ENCODE data around the gene NEO1. TPM values are rescaled to one million over a fixed set of nuclear protein-coding genes. Genes with fewer than 3 reads are reported as not detected.
"Not testable (repeated sequence)": the region's sequence is repeated elsewhere in the genome, so short reads cannot be mapped to it uniquely, and the experiment has no call there.

NEO1 gene
- total RNA-seq, 4 donors from 2014 or later: 74.0 to 117 (median 107) TPM

- no peaks in the 10 kb centered on the region for H3K9me3 ChIP-seq
- WGBS: 67% methylated on average over 2 of the region's 2 CpGs
- no peaks in the 10 kb centered on the region for H3K27me3 ChIP-seq
- H3K4me3 ChIP-seq: no peak overlapping the region
- TF ChIP-seq EP300 (IDR thresholded peaks at IDR 0.05) (no peak), POLR2AphosphoS5 (IDR thresholded peaks at IDR 0.05) (no peak), CTCF (IDR thresholded peaks at IDR 0.05) (no peak), POLR2A (IDR thresholded peaks at IDR 0.05) (no peak)
- peaks cover 5% of the 10 kb centered on the region for H3K36me3 ChIP-seq
- DNase-seq (ENCODE audit: low spot score in 2 of 2): no peak
- no peaks in the 10 kb centered on the region for H3K4me1 ChIP-seq
- H3K27ac ChIP-seq: no peak overlapping the region
Measured at GRCh38 chr15:73196113-73196512, 143.8 kb downstream of the NEO1 start.

- peaks cover 5% of the 10 kb centered on the region for H3K36me3 ChIP-seq
- 98% methylated on average over 2 of the region's 2 CpGs for WGBS
- TF ChIP-seq POLR2AphosphoS5 (IDR thresholded peaks at IDR 0.05) (no peak), CTCF (IDR thresholded peaks at IDR 0.05) (no peak), EP300 (IDR thresholded peaks at IDR 0.05) (no peak), POLR2A (IDR thresholded peaks at IDR 0.05) (no peak)
- no peak overlapping the region for H3K27ac ChIP-seq
- peaks cover 3% of the 10 kb centered on the region for H3K9me3 ChIP-seq
- H3K4me3 ChIP-seq: no peak overlapping the region
- DNase-seq (ENCODE audit: low spot score in 2 of 2): no peak
- no peaks in the 10 kb centered on the region for H3K4me1 ChIP-seq
- no peaks in the 10 kb centered on the region for H3K27me3 ChIP-seq
Measured at GRCh38 chr15:73200339-73200738, 148.1 kb downstream of the NEO1 start.

GRCh38 chr15:73210630-73211029, 158.4 kb downstream of the NEO1 start:
- TF ChIP-seq CTCF (IDR thresholded peaks at IDR 0.05) (no peak), EP300 (IDR thresholded peaks at IDR 0.05) (no peak), POLR2A (IDR thresholded peaks at IDR 0.05) (no peak), POLR2AphosphoS5 (IDR thresholded peaks at IDR 0.05) (no peak)
- 95% methylated on average over 2 of the region's 2 CpGs for WGBS
- Histone ChIP-seq H3K36me3 (no peaks in the 10 kb centered on the region), H3K9me3 (no peaks in the 10 kb centered on the region), H3K27ac (no peak overlapping the region), H3K27me3 (no peaks in the 10 kb centered on the region), H3K4me1 (no peaks in the 10 kb centered on the region), H3K4me3 (no peak overlapping the region)
- DNase-seq (ENCODE audit: low spot score in 2 of 2): no peak

- no peak for DNase-seq (ENCODE audit: low spot score in 2 of 2)
- 33% methylated on average over 1 of the region's 1 CpG for WGBS
- H3K27me3 ChIP-seq: no peaks in the 10 kb centered on the region
- no peaks in the 10 kb centered on the region for H3K9me3 ChIP-seq
- no peak overlapping the region for H3K4me3 ChIP-seq
- no peak overlapping the region for H3K27ac ChIP-seq
- H3K36me3 ChIP-seq: no peaks in the 10 kb centered on the region
- TF ChIP-seq POLR2A (IDR thresholded peaks at IDR 0.05): no peak
- TF ChIP-seq POLR2AphosphoS5 (IDR thresholded peaks at IDR 0.05): no peak
- H3K4me1 ChIP-seq: no peaks in the 10 kb centered on the region
Measured at GRCh38 chr15:73212424-73212823, 160.2 kb downstream of the NEO1 start.

GRCh38 chr15:73221450-73221849, 169.2 kb downstream of the NEO1 start:
- H3K4me1 ChIP-seq; H3K27ac ChIP-seq; H3K9me3 ChIP-seq; DNase-seq (ENCODE audit: low spot score in 2 of 2); H3K4me3 ChIP-seq; H3K36me3 ChIP-seq; H3K27me3 ChIP-seq: not testable (repeated sequence)
- 94% methylated on average over 7 of the region's 11 CpGs for WGBS

GRCh38 chr15:73225358-73226015, 173.2 kb downstream of the NEO1 start:
- no peaks in the 10 kb centered on the region for H3K4me1 ChIP-seq
- 94% methylated on average over 10 of the region's 13 CpGs for WGBS
- H3K4me3 ChIP-seq: no peak overlapping the region
- no peaks in the 10 kb centered on the region for H3K9me3 ChIP-seq
- no peak for DNase-seq (ENCODE audit: low spot score in 2 of 2)
- TF ChIP-seq POLR2AphosphoS5 (IDR thresholded peaks at IDR 0.05) (no peak), CTCF (IDR thresholded peaks at IDR 0.05) (no peak), EP300 (IDR thresholded peaks at IDR 0.05) (no peak), POLR2A (IDR thresholded peaks at IDR 0.05) (no peak)
- H3K27ac ChIP-seq: peak overlapping the region; percentile 25
- no peaks in the 10 kb centered on the region for H3K36me3 ChIP-seq
- H3K27me3 ChIP-seq: no peaks in the 10 kb centered on the region
